Transverse colon (tissue), 3 donors: ENCODE data around the gene SMG9.

Experiments
- CTCF ChIP-seq, 5 experiments: fragments of 200-600 bp in 3 of 5; fragments of 450-650 bp in 2 of 5; sonication (generic) in 3 of 5; IDR thresholded peaks; 1 replicate in 2 of 5; 2 replicates in 3 of 5; pipeline ENCODE4 v1.5.1; 2016 to 2017; ENCODE audit warnings: antibody characterized with exemption in 5 of 5, inconsistent platforms in 3 of 5, mild to moderate bottlenecking in 2 of 5, moderate library complexity in 1 of 5
- EP300 ChIP-seq: sonication (generic); formaldehyde crosslinking; IDR thresholded peaks from one replicate; pipeline ENCODE4 v1.6.1; 2017; ENCODE audit warnings: antibody characterized with exemption, low read depth
- POLR2A ChIP-seq: fragments of 450-650 bp; IDR thresholded peaks from one replicate; pipeline ENCODE4 v1.6.1; 2016; ENCODE audit warnings: antibody characterized with exemption, mild to moderate bottlenecking, moderate library complexity

GRCh38 chr19:43708716-43709115, 46.0 kb downstream of the SMG9 start:
- no peak for TF ChIP-seq CTCF (IDR thresholded peaks at IDR 0.05)
- TF ChIP-seq POLR2A: no peak
- no peak for TF ChIP-seq EP300
